Right lobe of liver (tissue), 6 donors: ENCODE data around the gene BDKRB2. TPM values are rescaled to one million over a fixed set of nuclear protein-coding genes. Genes with fewer than 3 reads are reported as not detected.

Source experiments
- ATAC-seq, 4 donors: fragments of 200-7000 bp; cut with Tn5 transposase; one replicate each; pipeline ENCODE4 v1.9.1; 2020; ENCODE audit warnings: mild to moderate bottlenecking in 4 of 4, moderate library complexity in 4 of 4
- DNase-seq, 3 donors: peaks; one replicate each; pipeline ENCODE4 v3.0.0-alpha.2; 2020
- H3K27ac ChIP-seq, 3 donors: fragments of 200-600 bp; one replicate each; pipeline ENCODE4 v1.8.0; 2022
- H3K27me3 ChIP-seq, 2 donors: fragments of 200-600 bp; one replicate each; pipeline ENCODE4 v1.8.0; 2022
- H3K36me3 ChIP-seq, 4 donors: fragments of 200-600 bp; sonication (generic) in 1 of 4; one replicate each; pipeline versions ENCODE4 v1.5.1 to v1.8.0; 2017 to 2022; ENCODE audit warnings: control low read depth in 1 of 4
- H3K4me1 ChIP-seq, 4 donors: fragments of 200-600 bp; sonication (generic) in 1 of 4; one replicate each; pipeline versions ENCODE4 v1.5.1 to v1.8.0; 2017 to 2022; ENCODE audit warnings: control low read depth in 1 of 4
- H3K4me3 ChIP-seq, 3 donors: fragments of 200-600 bp; one replicate each; pipeline ENCODE4 v1.8.0; 2022
- H3K9me3 ChIP-seq, 4 donors: fragments of 200-600 bp; sonication (generic) in 1 of 4; one replicate each; pipeline versions ENCODE4 v1.5.1 to v1.8.0; 2017 to 2022; ENCODE audit warnings: control low read depth in 1 of 4
- CTCF ChIP-seq, 4 donors: fragments of 200-600 bp in 3 of 4; fragments of 450-650 bp in 1 of 4; IDR thresholded peaks; one replicate each; pipeline versions ENCODE4 v1.5.1 to v1.8.0; 2016 to 2022; ENCODE audit warnings: antibody characterized with exemption in 4 of 4, mild to moderate bottlenecking in 2 of 4
- POLR2A ChIP-seq: fragments of 450-650 bp; IDR thresholded peaks from one replicate; pipeline ENCODE4 v1.6.1; 2017; ENCODE audit warnings: antibody characterized with exemption, mild to moderate bottlenecking
- WGBS: methylation state at CpG from one replicate; pipeline ENCODE4 v1.1.6; 2018; ENCODE audit warnings: low coverage, low lambda C conversion rate; ENCODE audit not compliant: insufficient coverage; ENCODE audit errors: missing lambda C conversion rate; 5-methylcytosine and 5-hydroxymethylcytosine counted together
- intact Hi-C, 2 donors: fragments of 100-400 bp; cut with DNase I; formaldehyde crosslinking; loops; one replicate each; pipeline versions ENCODE4 v1.11.2 to v1.14.1; 2022
- total RNA-seq, 6 experiments: library from RNA; depleted of rRNA in 2 of 6; stranded (reverse); fragments of >200 nt in 2 of 6; fragmentation: NEBNext Ultra II Directional in 3 of 6; extraction: Animal tissue kit (Norgen Biotek cat#: 25700) in 3 of 6; gene quantifications; one replicate each; pipeline versions ENCODE4 v1.1.0 to v1.2.4, GENCODE V29; 2016 to 2023
- donor health status: DM: no; HTN: yes; CAD: no.
- donor health status: DM: no; HTN: no; CAD: no.
- donor health status: DM: no; HTN: no; CAD: no.
- donor health status: DM: no; HTN: yes; CAD: no.
- donor health status: DM: no; HTN: yes; CAD: no.

BDKRB2 gene
- total RNA-seq, 6 experiments from 2014 or later: 0.07 to 0.60 (median 0.22) TPM

- TF ChIP-seq CTCF (IDR thresholded peaks at IDR 0.05): no peak
- TF ChIP-seq POLR2A: no peak
- intact Hi-C loops: no loop called here
These were observed 33.0 kb downstream of the BDKRB2 start for GRCh38 chr14:96237641-96238040.

GRCh38 chr14:96238676-96239265, 34.1 kb downstream of the BDKRB2 start:
- Histone ChIP-seq H3K36me3 (no peaks in the 10 kb centered on the region), H3K27ac (no peak overlapping the region)
- intact Hi-C loops: no loop called here

More at GRCh38 chr14:96237641-96238040, 33.0 kb downstream of the BDKRB2 start:
- no peaks in the 10 kb centered on the region for H3K27me3 ChIP-seq
- no peak overlapping the region for H3K27ac ChIP-seq
- DNase-seq (no peak), ATAC-seq (no peak)
- no peak overlapping the region for H3K4me3 ChIP-seq
- H3K36me3 ChIP-seq: no peaks in the 10 kb centered on the region
- H3K4me1 ChIP-seq: no peaks in the 10 kb centered on the region
- no CpG with 5 or more reads among the region's 2 CpGs for WGBS
- no peaks in the 10 kb centered on the region for H3K9me3 ChIP-seq

GRCh38 chr14:96239711-96240141, 35.1 kb downstream of the BDKRB2 start:
- ATAC-seq (no peak), DNase-seq (no peak)
- Histone ChIP-seq H3K4me3 (no peak overlapping the region), H3K27ac (no peak overlapping the region), H3K9me3 (no peaks in the 10 kb centered on the region), H3K4me1 (no peaks in the 10 kb centered on the region), H3K27me3 (no peaks in the 10 kb centered on the region), H3K36me3 (no peaks in the 10 kb centered on the region)
- TF ChIP-seq CTCF (IDR thresholded peaks at IDR 0.05): no peak
- no peak for TF ChIP-seq POLR2A
- intact Hi-C loops: no loop called here
- WGBS: 46% methylated on average over 9 of the region's 9 CpGs

More at GRCh38 chr14:96238676-96239265, 34.1 kb downstream of the BDKRB2 start:
- Histone ChIP-seq H3K4me1 (no peaks in the 10 kb centered on the region), H3K9me3 (no peaks in the 10 kb centered on the region), H3K4me3 (no peak overlapping the region), H3K27me3 (no peaks in the 10 kb centered on the region)
- ATAC-seq: no peak
- TF ChIP-seq POLR2A (no peak), CTCF (IDR thresholded peaks at IDR 0.05) (no peak)
- 50% methylated on average over 6 of the region's 7 CpGs for WGBS
- DNase-seq: no peak

GRCh38 chr14:96240641-96241040, 36.0 kb downstream of the BDKRB2 start:
- Histone ChIP-seq H3K27ac (no peak overlapping the region), H3K27me3 (no peaks in the 10 kb centered on the region), H3K36me3 (no peaks in the 10 kb centered on the region), H3K4me1 (no peaks in the 10 kb centered on the region), H3K9me3 (no peaks in the 10 kb centered on the region), H3K4me3 (no peak overlapping the region)
- WGBS: 74% methylated on average over 7 of the region's 18 CpGs
- ATAC-seq: no peak
- DNase-seq: no peak
- TF ChIP-seq POLR2A (no peak), CTCF (IDR thresholded peaks at IDR 0.05) (no peak)
- intact Hi-C loops: no loop called here

- WGBS: 80% methylated on average over 10 of the region's 10 CpGs
These were observed 37.5 kb downstream of the BDKRB2 start for GRCh38 chr14:96242126-96242525.

More at GRCh38 chr14:96242126-96242525, 37.5 kb downstream of the BDKRB2 start:
- Histone ChIP-seq H3K27me3 (no peaks in the 10 kb centered on the region), H3K27ac (no peak overlapping the region), H3K4me3 (no peak overlapping the region), H3K36me3 (no peaks in the 10 kb centered on the region), H3K9me3 (no peaks in the 10 kb centered on the region), H3K4me1 (no peaks in the 10 kb centered on the region)
- TF ChIP-seq POLR2A (no peak), CTCF (IDR thresholded peaks at IDR 0.05) (no peak)
- DNase-seq (no peak), ATAC-seq (no peak)
- intact Hi-C loops: no loop called here
